Right lobe of liver (tissue), 4 donors: ENCODE results near the gene RTP2.

ENCODE experiments used
- CTCF ChIP-seq, 4 donors: fragments of 200-600 bp in 3 of 4; fragments of 450-650 bp in 1 of 4; IDR thresholded peaks; one replicate each; pipeline versions ENCODE4 v1.5.1 to v1.8.0; 2016 to 2022; ENCODE audit warnings: antibody characterized with exemption in 4 of 4, mild to moderate bottlenecking in 2 of 4
- POLR2A ChIP-seq: fragments of 450-650 bp; IDR thresholded peaks from one replicate; pipeline ENCODE4 v1.6.1; 2017; ENCODE audit warnings: antibody characterized with exemption, mild to moderate bottlenecking
- donor health status: DM: no; HTN: no; CAD: no.
- donor health status: DM: no; HTN: no; CAD: no.
- donor health status: DM: no; HTN: yes; CAD: no.

GRCh38 chr3:187684880-187685279 is 17.5 kb downstream of the RTP2 start:
- TF ChIP-seq CTCF (IDR thresholded peaks at IDR 0.05) (no peak), POLR2A (no peak)
